K562 (cell line): ENCODE measurements around the gene SLC39A6. TPM values are rescaled to one million over a fixed set of nuclear protein-coding genes. Genes with fewer than 3 reads are reported as not detected.

Source experiments
- CBX1 ChIP-seq: sonication (generic); IDR thresholded peaks from 2 replicates; pipeline ENCODE4 v1.6.1; 2016; ENCODE audit warnings: antibody characterized with exemption, low read depth, mild to moderate bottlenecking
- CEBPB ChIP-seq: fragments of 450-650 bp; IDR thresholded peaks from 2 replicates; pipeline ENCODE4 v1.6.1; 2016; ENCODE audit warnings: missing genetic modification characterization, missing compliant biosample characterization
- CHD4 ChIP-seq: fragments of 200-600 bp; sonication (generic); IDR thresholded peaks from 3 replicates; pipeline ENCODE4 v1.6.1; 2012; ENCODE audit warnings: low read depth, mild to moderate bottlenecking, mixed read lengths, low read length, inconsistent platforms; ENCODE audit not compliant: insufficient read depth, insufficient replicate concordance, poor library complexity, severe bottlenecking
- DPF2 ChIP-seq: fragments of 450-650 bp; IDR thresholded peaks from 2 replicates; pipeline ENCODE4 v1.6.1; 2016
- ETV5 ChIP-seq: sonication (generic); formaldehyde crosslinking; IDR thresholded peaks from 2 replicates; pipeline ENCODE4 v1.4.0; 2020; ENCODE audit warnings: low read depth, mild to moderate bottlenecking, missing genetic modification reagents
- FOSL1 ChIP-seq: fragments of 200-800 bp; sonication (Bioruptor generic); conservative IDR thresholded peaks from 2 replicates; pipeline ENCODE4 v1.6.1; 2016; ENCODE audit warnings: missing genetic modification characterization, missing compliant biosample characterization
- FOXP1 ChIP-seq: sonication (generic); formaldehyde crosslinking; IDR thresholded peaks from 2 replicates; pipeline ENCODE4 v1.8.0; 2022; ENCODE audit warnings: mild to moderate bottlenecking, missing genetic modification reagents
- GATAD2A ChIP-seq: fragments of 450-650 bp; IDR thresholded peaks from 2 replicates; pipeline ENCODE4 v1.6.1; 2017
- HNRNPH1 ChIP-seq: fragments of 200-400 bp; formaldehyde crosslinking; optimal IDR thresholded peaks from 2 replicates; pipeline ENCODE3; 2017; ENCODE audit warnings: low read depth, mild to moderate bottlenecking, low read length, moderate library complexity
- HNRNPUL1 ChIP-seq: fragments of 200-400 bp; formaldehyde crosslinking; IDR thresholded peaks from 2 replicates; pipeline ENCODE4 v1.6.1; 2017; ENCODE audit warnings: low read length
- JUNB ChIP-seq: fragments of 450-650 bp; formaldehyde crosslinking; conservative IDR thresholded peaks from 2 replicates; pipeline ENCODE4 v1.4.0; 2020; ENCODE audit warnings: mild to moderate bottlenecking
- KHSRP ChIP-seq: fragments of 450-650 bp; IDR thresholded peaks from 2 replicates; pipeline ENCODE4 v1.6.1; 2017
- KLF1 ChIP-seq: fragments of 450-650 bp; IDR thresholded peaks from 2 replicates; pipeline ENCODE4 v1.6.1; 2016; ENCODE audit warnings: missing genetic modification characterization, missing compliant biosample characterization
- KLF13 ChIP-seq: fragments of 450-650 bp; IDR thresholded peaks from 2 replicates; pipeline ENCODE4 v1.6.1; 2016; ENCODE audit warnings: missing genetic modification characterization, low read depth, mild to moderate bottlenecking, missing compliant biosample characterization, moderate library complexity, borderline replicate concordance
- NR4A1 ChIP-seq, 2 experiments: fragments of 250-450 bp in 1 of 2; fragments of 450-650 bp in 1 of 2; sonication (Bioruptor Pico) in 1 of 2; IDR thresholded peaks; 2 replicates each; pipeline versions ENCODE4 v1.4.0 to v1.6.1; 2016 to 2020; ENCODE audit warnings: mild to moderate bottlenecking in 2 of 2, missing compliant biosample characterization in 1 of 2, missing genetic modification characterization in 1 of 2, moderate library complexity in 1 of 2
- SAP30 ChIP-seq: fragments of 200-600 bp; sonication (generic); IDR thresholded peaks from 2 replicates; pipeline ENCODE4 v1.6.1; 2012; ENCODE audit warnings: borderline replicate concordance, low read depth, mild to moderate bottlenecking, moderate library complexity, low read length, control low read depth, inconsistent platforms; ENCODE audit not compliant: insufficient read depth, poor library complexity, severe bottlenecking
- SP1 ChIP-seq: sonication (generic); formaldehyde crosslinking; IDR thresholded peaks from 2 replicates; pipeline ENCODE4 v1.8.1; 2022; ENCODE audit warnings: mild to moderate bottlenecking, missing genetic modification reagents
- ZNF24 ChIP-seq: fragments of 450-650 bp; IDR thresholded peaks from 2 replicates; pipeline ENCODE4 v1.6.1; 2016
- ZNF282 ChIP-seq: sonication (generic); formaldehyde crosslinking; IDR thresholded peaks from 2 replicates; pipeline ENCODE4 v1.8.1; 2023; ENCODE audit warnings: missing genetic modification reagents
- polyA plus RNA-seq, 8 experiments: library from polyadenylated mRNA; depleted of rRNA in 4 of 8; stranded (reverse) in 5 of 8; unstranded in 3 of 8; fragments of >200 nt; fragmentation: Nextera tagmentation in 2 of 8; fragmentation: Illumina TruSeq in 1 of 8; extraction: Ambion mirVana in 2 of 8; extraction: Trizol in 1 of 8; gene quantifications; 2 replicates each; pipeline versions ENCODE4 v1.2.1 to v1.2.3, GENCODE V29; 2011 to 2014; ENCODE audit warnings: inconsistent platforms in 1 of 8, missing spikeins in 1 of 8
- total RNA-seq, 7 experiments: library from RNA; depleted of rRNA in 6 of 7; stranded (reverse); fragments of >200 nt in 6 of 7; fragmentation: Illumina TruSeq in 2 of 7; extraction: Trizol in 2 of 7; gene quantifications; 2 replicates each; pipeline versions ENCODE4 v1.2.1 to v1.2.3, GENCODE V29; 2011 to 2021; ENCODE audit warnings: low replicate concordance in 1 of 7
- TF ChIP-seq, protein P1 (sequence below): fragments of 250-450 bp; sonication (Bioruptor Pico); IDR thresholded peaks from 2 replicates; pipeline ENCODE4 v1.8.0; 2021; ENCODE audit warnings: borderline replicate concordance, mild to moderate bottlenecking, moderate library complexity; ENCODE audit not compliant: poor library complexity, severe bottlenecking
- TF ChIP-seq, protein P2 (sequence below): conservative IDR thresholded peaks from 2 replicates; pipeline ENCODE4 v1.6.1; 2011; ENCODE audit warnings: low read depth, mild to moderate bottlenecking, low read length; ENCODE audit not compliant: control insufficient read depth
- TF ChIP-seq, protein P3 (sequence below): fragments of 450-650 bp; IDR thresholded peaks from 2 replicates; pipeline ENCODE4 v1.6.1; 2018; ENCODE audit not compliant: partially characterized antibody

SLC39A6 gene
- total and polyA plus RNA-seq, 9 of the 15 experiments (the other 6 are each of a cell fraction or from before 2014, with no cell fraction given), result 5.6 to 23.8 (median 17.4) TPM

DNA sequence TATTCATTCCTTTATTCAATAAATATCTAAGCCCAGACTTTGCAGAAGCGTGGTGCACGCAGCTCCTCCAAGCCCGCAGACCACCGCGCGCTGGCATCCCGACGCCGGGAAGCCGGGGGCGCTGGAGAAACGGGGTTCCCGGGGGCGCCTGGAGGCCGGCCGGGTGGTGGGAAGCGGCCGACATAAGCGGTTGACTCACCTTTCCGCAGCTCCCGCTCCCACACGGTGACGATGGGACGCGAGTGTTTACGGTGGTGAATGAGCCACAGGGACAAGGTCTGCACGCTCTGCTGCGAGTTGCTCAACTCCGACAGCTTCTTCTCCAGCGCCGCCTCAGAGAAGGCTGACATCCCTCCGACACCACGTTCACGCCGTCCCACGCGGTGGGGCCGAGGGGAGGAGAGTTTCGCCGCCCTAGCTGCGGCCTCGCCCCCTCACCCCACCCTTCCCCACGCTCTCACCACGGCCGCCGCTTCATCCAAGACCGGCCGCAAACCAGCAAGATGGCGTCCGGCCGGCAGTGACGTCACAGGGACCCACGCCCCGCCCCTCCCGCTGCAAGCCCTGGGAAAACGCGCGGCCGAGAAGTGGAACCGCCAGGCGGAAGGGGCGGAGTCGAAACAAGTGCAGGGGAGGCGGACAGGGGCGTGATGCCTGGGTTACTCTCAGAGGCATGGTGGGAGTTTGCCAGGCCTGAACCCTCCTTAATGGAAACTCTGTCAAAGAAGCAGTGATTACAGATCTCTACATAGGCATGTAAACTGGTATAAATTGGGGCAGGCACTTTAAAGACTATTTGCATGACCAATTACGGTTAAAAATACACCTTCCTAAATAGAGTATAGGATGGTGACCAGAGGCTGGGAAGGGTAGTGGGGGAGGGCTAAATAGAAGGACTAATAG is 61.8 kb downstream of the SLC39A6 start, which contains the start of gene RPRD1A (continued):
- TF ChIP-seq, protein P1, sequence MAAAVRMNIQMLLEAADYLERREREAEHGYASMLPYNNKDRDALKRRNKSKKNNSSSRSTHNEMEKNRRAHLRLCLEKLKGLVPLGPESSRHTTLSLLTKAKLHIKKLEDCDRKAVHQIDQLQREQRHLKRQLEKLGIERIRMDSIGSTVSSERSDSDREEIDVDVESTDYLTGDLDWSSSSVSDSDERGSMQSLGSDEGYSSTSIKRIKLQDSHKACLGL (CRISPR knock-in tag), result peak; percentile 3
- TF ChIP-seq CHD4 (no peak), ETV5 (CRISPR knock-in tag) (peak; percentile 34; the same call in 1 of the 2 replicates), SP1 (CRISPR knock-in tag) (peak; percentile 89), JUNB (CRISPR knock-in tag) (peak; percentile 55), SAP30 (peak; percentile 94), NR4A1 (CRISPR knock-in tag; IDR thresholded peaks at IDR 0.05) (no peak), NR4A1 (tag; IDR thresholded peaks at IDR 0.05) (no peak), ZNF24 (0 out of 2 replicates have a peak, but pooled peaks have one; percentile 28), HNRNPUL1 (no peak), KLF1 (peak; percentile 67; the same call in 1 of the 2 replicates), ZNF282 (CRISPR knock-in tag) (peak; percentile 37; the same call in 1 of the 2 replicates), DPF2 (peak; percentile 36; the same call in 1 of the 2 replicates), FOXP1 (CRISPR knock-in tag) (peak; percentile 68; the same call in 1 of the 2 replicates), CEBPB (tag) (peak; percentile 87), GATAD2A (0 out of 2 replicates have a peak, but pooled peaks have one; percentile 10), KLF13 (tag) (peak; percentile 64; the same call in 1 of the 2 replicates), FOSL1 (tag) (peak; percentile 79), CBX1 (peak; percentile 90; the same call in 1 of the 2 replicates), KHSRP (peak; percentile 85), HNRNPH1 (no peak)
- TF ChIP-seq, protein P2, sequence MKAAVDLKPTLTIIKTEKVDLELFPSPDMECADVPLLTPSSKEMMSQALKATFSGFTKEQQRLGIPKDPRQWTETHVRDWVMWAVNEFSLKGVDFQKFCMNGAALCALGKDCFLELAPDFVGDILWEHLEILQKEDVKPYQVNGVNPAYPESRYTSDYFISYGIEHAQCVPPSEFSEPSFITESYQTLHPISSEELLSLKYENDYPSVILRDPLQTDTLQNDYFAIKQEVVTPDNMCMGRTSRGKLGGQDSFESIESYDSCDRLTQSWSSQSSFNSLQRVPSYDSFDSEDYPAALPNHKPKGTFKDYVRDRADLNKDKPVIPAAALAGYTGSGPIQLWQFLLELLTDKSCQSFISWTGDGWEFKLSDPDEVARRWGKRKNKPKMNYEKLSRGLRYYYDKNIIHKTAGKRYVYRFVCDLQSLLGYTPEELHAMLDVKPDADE, result 0 out of 2 replicates have a peak, but pooled peaks have one; percentile 26
- TF ChIP-seq, protein P3, sequence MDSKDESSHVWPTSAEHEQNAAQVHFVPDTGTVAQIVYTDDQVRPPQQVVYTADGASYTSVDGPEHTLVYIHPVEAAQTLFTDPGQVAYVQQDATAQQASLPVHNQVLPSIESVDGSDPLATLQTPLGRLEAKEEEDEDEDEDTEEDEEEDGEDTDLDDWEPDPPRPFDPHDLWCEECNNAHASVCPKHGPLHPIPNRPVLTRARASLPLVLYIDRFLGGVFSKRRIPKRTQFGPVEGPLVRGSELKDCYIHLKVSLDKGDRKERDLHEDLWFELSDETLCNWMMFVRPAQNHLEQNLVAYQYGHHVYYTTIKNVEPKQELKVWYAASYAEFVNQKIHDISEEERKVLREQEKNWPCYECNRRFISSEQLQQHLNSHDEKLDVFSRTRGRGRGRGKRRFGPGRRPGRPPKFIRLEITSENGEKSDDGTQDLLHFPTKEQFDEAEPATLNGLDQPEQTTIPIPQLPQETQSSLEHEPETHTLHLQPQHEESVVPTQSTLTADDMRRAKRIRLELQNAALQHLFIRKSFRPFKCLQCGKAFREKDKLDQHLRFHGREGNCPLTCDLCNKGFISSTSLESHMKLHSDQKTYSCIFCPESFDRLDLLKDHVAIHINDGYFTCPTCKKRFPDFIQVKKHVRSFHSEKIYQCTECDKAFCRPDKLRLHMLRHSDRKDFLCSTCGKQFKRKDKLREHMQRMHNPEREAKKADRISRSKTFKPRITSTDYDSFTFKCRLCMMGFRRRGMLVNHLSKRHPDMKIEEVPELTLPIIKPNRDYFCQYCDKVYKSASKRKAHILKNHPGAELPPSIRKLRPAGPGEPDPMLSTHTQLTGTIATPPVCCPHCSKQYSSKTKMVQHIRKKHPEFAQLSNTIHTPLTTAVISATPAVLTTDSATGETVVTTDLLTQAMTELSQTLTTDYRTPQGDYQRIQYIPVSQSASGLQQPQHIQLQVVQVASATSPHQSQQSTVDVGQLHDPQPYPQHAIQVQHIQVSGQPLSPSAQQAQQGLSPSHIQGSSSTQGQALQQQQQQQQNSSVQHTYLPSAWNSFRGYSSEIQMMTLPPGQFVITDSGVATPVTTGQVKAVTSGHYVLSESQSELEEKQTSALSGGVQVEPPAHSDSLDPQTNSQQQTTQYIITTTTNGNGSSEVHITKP, result peak; percentile 70
